Retina (tissue), 1 donor: ENCODE results near the gene DYRK3.

Source experiments
- DNase-seq: peaks from one replicate; pipeline ENCODE4 v3.0.0-alpha.2; 2016

Gene DYRK3

GRCh38 chr1:206684478-206685333 is 49.4 kb downstream of the DYRK3 start, which contains the start of gene MAPKAPK2:
MAPKAPK2 (plus strand) TSS chr1:206684905; CDS start chr1:206685230, 325 bp downstream.
- peak; percentile 81 for DNase-seq

- DNase-seq, result no peak
Observed at GRCh38 chr1:206685334-206685768, 50.0 kb downstream of the DYRK3 start.

- peak; percentile 76 for DNase-seq
Observed at GRCh38 chr1:206685769-206686477, 50.6 kb downstream of the DYRK3 start.

GRCh38 chr1:206686478-206687249 is 51.3 kb downstream of the DYRK3 start:
- no peak for DNase-seq

GRCh38 chr1:206687251-206687914 is 52.0 kb downstream of the DYRK3 start:
- DNase-seq, result no peak

- no peak for DNase-seq
Observed at GRCh38 chr1:206687915-206688442, 52.6 kb downstream of the DYRK3 start.

GRCh38 chr1:206690516-206690915 is 55.2 kb downstream of the DYRK3 start:
- DNase-seq, result no peak

- no peak for DNase-seq
Observed at GRCh38 chr1:206691604-206692003, 56.3 kb downstream of the DYRK3 start.

- DNase-seq, result no peak
Observed at GRCh38 chr1:206693029-206693428, 57.7 kb downstream of the DYRK3 start.

- no peak for DNase-seq
Observed at GRCh38 chr1:206693592-206693991, 58.3 kb downstream of the DYRK3 start.

- no peak for DNase-seq
Observed at GRCh38 chr1:206694171-206695124, 59.1 kb downstream of the DYRK3 start.

GRCh38 chr1:206695733-206696132 is 60.4 kb downstream of the DYRK3 start:
- DNase-seq, result no peak

GRCh38 chr1:206696812-206697585 is 61.7 kb downstream of the DYRK3 start:
- DNase-seq, result no peak

- DNase-seq, result no peak
Observed at GRCh38 chr1:206698011-206698410, 62.7 kb downstream of the DYRK3 start.
